IPS-20b (cell line): ENCODE data around the gene GNB1L.
"Not testable (repeated sequence)": the region's sequence is repeated elsewhere in the genome, so short reads cannot be mapped to it uniquely, and the experiment has no call there.

Experiments used
- H3K27ac ChIP-seq: one replicate; pipeline ENCODE4 v1.5.1; 2013; ENCODE audit warnings: low read length
- H3K27me3 ChIP-seq: 2 replicates; pipeline ENCODE4 v1.6.1; 2013; ENCODE audit warnings: mild to moderate bottlenecking, low read length, inconsistent platforms; ENCODE audit not compliant: insufficient read depth
- H3K36me3 ChIP-seq: 2 replicates; pipeline ENCODE4 v1.6.1; 2013; ENCODE audit warnings: low read depth, mild to moderate bottlenecking, inconsistent platforms, low read length, moderate library complexity; ENCODE audit not compliant: insufficient read depth
- H3K4me1 ChIP-seq: 2 replicates; pipeline ENCODE4 v1.6.1; 2013; ENCODE audit warnings: mild to moderate bottlenecking, control low read depth, inconsistent platforms, low read length, moderate library complexity; ENCODE audit not compliant: insufficient read depth
- H3K4me3 ChIP-seq: 2 replicates; pipeline ENCODE4 v1.5.1; 2013; ENCODE audit warnings: mild to moderate bottlenecking, low read length, inconsistent platforms
- H3K9ac ChIP-seq: 2 replicates; pipeline ENCODE4 v1.6.1; 2013; ENCODE audit warnings: low read depth, mild to moderate bottlenecking, inconsistent platforms, low read length, moderate library complexity
- H3K9me3 ChIP-seq: 2 replicates; pipeline ENCODE4 v1.6.1; 2013; ENCODE audit warnings: mild to moderate bottlenecking, low read depth, low read length, inconsistent platforms; ENCODE audit not compliant: insufficient read depth

The GNB1L gene

GRCh38 chr22:19786264-19786585 is 68.4 kb downstream of the GNB1L start:
- peaks cover 6% of the 10 kb centered on the region; the same call in 1 of the 2 replicates for H3K27me3 ChIP-seq
- H3K4me3 ChIP-seq: no peak overlapping the region
- no peak overlapping the region for H3K27ac ChIP-seq
- H3K9ac ChIP-seq: no peak overlapping the region
- H3K9me3 ChIP-seq: no peaks in the 10 kb centered on the region
- H3K4me1 ChIP-seq: no peaks in the 10 kb centered on the region
- H3K36me3 ChIP-seq: no peaks in the 10 kb centered on the region

- H3K27me3 ChIP-seq: peaks cover 6% of the 10 kb centered on the region; the same call in 1 of the 2 replicates
- H3K27ac ChIP-seq: no peak overlapping the region
- no peak overlapping the region for H3K9ac ChIP-seq
- H3K9me3 ChIP-seq: no peaks in the 10 kb centered on the region
- no peaks in the 10 kb centered on the region for H3K4me1 ChIP-seq
- H3K4me3 ChIP-seq: no peak overlapping the region
- no peaks in the 10 kb centered on the region for H3K36me3 ChIP-seq
Observed at GRCh38 chr22:19785461-19786263, 69.0 kb downstream of the GNB1L start.

- Histone ChIP-seq H3K9me3 (no peaks in the 10 kb centered on the region), H3K4me1 (peaks cover 3% of the 10 kb centered on the region; the same call in 1 of the 2 replicates), H3K9ac (no peak overlapping the region), H3K4me3 (no peak overlapping the region), H3K27ac (no peak overlapping the region), H3K27me3 (peaks cover 12% of the 10 kb centered on the region), H3K36me3 (no peaks in the 10 kb centered on the region)
Observed at GRCh38 chr22:19784384-19785175, 70.1 kb downstream of the GNB1L start.

GRCh38 chr22:19783586-19784383 is 70.9 kb downstream of the GNB1L start:
- Histone ChIP-seq H3K9ac (no peak overlapping the region), H3K27me3 (peaks cover 20% of the 10 kb centered on the region), H3K9me3 (no peaks in the 10 kb centered on the region), H3K27ac (no peak overlapping the region), H3K4me1 (peaks cover 3% of the 10 kb centered on the region; the same call in 1 of the 2 replicates), H3K36me3 (no peaks in the 10 kb centered on the region), H3K4me3 (no peak overlapping the region)

- no peak overlapping the region for H3K4me3 ChIP-seq
- no peak overlapping the region for H3K9ac ChIP-seq
- peaks cover 22% of the 10 kb centered on the region for H3K27me3 ChIP-seq
- H3K4me1 ChIP-seq: peaks cover 3% of the 10 kb centered on the region; the same call in 1 of the 2 replicates
- no peaks in the 10 kb centered on the region for H3K36me3 ChIP-seq
- no peak overlapping the region for H3K27ac ChIP-seq
- no peaks in the 10 kb centered on the region for H3K9me3 ChIP-seq
Observed at GRCh38 chr22:19782533-19782932, 72.1 kb downstream of the GNB1L start.

GRCh38 chr22:19779685-19780268 is 74.9 kb downstream of the GNB1L start:
- no peaks in the 10 kb centered on the region for H3K36me3 ChIP-seq
- H3K9ac ChIP-seq: no peak overlapping the region
- no peak overlapping the region for H3K27ac ChIP-seq
- no peak overlapping the region for H3K4me3 ChIP-seq
- H3K9me3 ChIP-seq: no peaks in the 10 kb centered on the region
- peaks cover 22% of the 10 kb centered on the region for H3K27me3 ChIP-seq
- peaks cover 3% of the 10 kb centered on the region; the same call in 1 of the 2 replicates for H3K4me1 ChIP-seq

GRCh38 chr22:19779011-19779421 is 75.7 kb downstream of the GNB1L start:
- Histone ChIP-seq H3K4me3 (no peak overlapping the region), H3K9me3 (no peaks in the 10 kb centered on the region), H3K4me1 (peaks cover 3% of the 10 kb centered on the region; the same call in 1 of the 2 replicates), H3K9ac (no peak overlapping the region), H3K27me3 (peaks cover 28% of the 10 kb centered on the region), H3K36me3 (no peaks in the 10 kb centered on the region), H3K27ac (no peak overlapping the region)

GRCh38 chr22:19777192-19777591 is 77.5 kb downstream of the GNB1L start:
- not testable (repeated sequence) for H3K9me3 ChIP-seq, H3K27ac ChIP-seq, H3K9ac ChIP-seq, H3K4me1 ChIP-seq, H3K4me3 ChIP-seq, H3K36me3 ChIP-seq
- H3K27me3 ChIP-seq: peaks cover 41% of the 10 kb centered on the region

GRCh38 chr22:19776433-19777031 is 78.1 kb downstream of the GNB1L start:
- Histone ChIP-seq H3K9ac (no peak overlapping the region), H3K27ac (no peak overlapping the region), H3K9me3 (no peaks in the 10 kb centered on the region), H3K36me3 (no peaks in the 10 kb centered on the region), H3K4me1 (peaks cover 3% of the 10 kb centered on the region; the same call in 1 of the 2 replicates), H3K27me3 (peaks cover 47% of the 10 kb centered on the region), H3K4me3 (no peak overlapping the region)

GRCh38 chr22:19775496-19776325 is 79.0 kb downstream of the GNB1L start:
- Histone ChIP-seq H3K27ac (no peak overlapping the region), H3K4me3 (no peak overlapping the region), H3K9ac (no peak overlapping the region), H3K4me1 (peaks cover 3% of the 10 kb centered on the region; the same call in 1 of the 2 replicates), H3K36me3 (no peaks in the 10 kb centered on the region), H3K9me3 (no peaks in the 10 kb centered on the region), H3K27me3 (peaks cover 55% of the 10 kb centered on the region)
